GM19455 (cell line): Measurements from ENCODE around the gene NOTO.

ENCODE experiments used
- ATAC-seq: cut with Tn5 transposase; IDR thresholded peaks from one replicate; pipeline ENCODE4 v1.9.1; 2021; ENCODE audit not compliant: unreplicated experiment

NOTO gene

GRCh38 chr2:73255907-73256617 is 53.7 kb downstream of the NOTO start:
- ATAC-seq = no peak

- ATAC-seq = no peak
Observed at GRCh38 chr2:73256618-73256922, 54.2 kb downstream of the NOTO start.

GRCh38 chr2:73257021-73257420 is 54.6 kb downstream of the NOTO start:
- ATAC-seq = no peak

DNA sequence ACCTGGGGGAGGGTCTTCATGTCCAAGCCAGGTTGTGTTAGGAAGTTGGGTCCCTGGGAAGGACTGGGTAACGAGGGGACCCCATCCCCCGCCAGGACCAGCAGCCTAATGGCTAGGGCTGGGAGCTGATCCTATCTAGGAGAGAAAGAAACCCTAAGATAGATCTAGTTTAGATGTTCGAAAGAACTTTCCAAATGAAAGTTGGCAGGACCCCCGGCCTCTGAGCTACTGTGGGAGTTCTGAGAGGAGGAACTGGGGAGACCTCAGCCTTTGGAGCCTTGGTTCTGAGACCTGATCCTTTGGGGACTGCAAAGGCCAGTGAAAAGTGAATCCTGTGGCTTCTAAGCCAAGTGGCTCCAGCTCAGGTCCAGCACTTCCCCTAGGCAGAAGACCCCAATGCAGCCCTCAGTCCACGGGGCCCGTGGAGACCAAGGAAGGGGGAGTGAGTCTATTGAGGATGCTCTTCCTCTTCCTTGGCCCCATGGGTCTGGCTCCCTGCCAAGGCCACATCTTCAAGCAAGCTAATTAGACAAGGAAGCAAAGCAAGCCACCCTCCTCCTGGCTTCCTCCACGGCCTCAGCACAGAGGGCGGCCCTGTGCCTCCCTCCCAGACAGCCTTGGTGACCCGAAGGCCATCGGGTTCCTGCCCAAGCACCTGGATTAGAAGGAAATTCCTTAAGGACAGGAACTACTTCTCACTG is 55.2 kb downstream of the NOTO start:
- no peak for ATAC-seq

- no peak for ATAC-seq
Observed at GRCh38 chr2:73258186-73258912, 56.0 kb downstream of the NOTO start.

- ATAC-seq = no peak
Observed at GRCh38 chr2:73258913-73259215, 56.5 kb downstream of the NOTO start.

GRCh38 chr2:73259276-73259675 is 56.9 kb downstream of the NOTO start:
- ATAC-seq = no peak

DNA sequence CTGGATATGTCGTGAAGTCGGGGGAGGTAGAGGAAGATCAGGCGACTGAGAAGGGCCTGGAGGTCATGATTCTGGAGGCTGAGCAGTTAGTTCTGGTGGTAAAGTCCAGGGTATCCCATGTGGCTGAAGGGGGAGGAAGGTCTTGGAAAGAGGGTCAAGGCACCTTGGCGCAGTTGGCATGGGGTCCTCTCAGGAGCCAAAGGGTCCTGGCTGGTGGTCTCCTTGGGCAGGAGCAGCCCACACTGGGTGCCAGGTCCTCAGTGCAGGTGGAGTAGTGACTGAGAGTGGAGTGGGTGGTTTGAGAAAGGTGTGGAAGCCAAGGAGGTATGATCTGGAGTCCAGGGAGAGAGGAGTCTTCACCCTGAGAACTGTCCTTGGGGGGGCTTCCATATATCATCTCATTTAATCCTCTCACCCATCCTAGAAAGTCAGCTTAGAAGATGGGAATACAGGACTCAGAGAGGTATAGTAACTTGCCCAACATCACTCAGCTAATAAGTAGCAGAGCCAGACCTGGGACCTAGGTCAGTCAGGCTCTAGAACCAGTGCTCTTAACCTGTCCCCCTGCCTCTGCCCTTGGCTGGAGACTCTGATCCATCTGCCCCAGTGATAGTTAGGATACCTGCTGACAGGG is 57.4 kb downstream of the NOTO start:
- no peak for ATAC-seq

DNA sequence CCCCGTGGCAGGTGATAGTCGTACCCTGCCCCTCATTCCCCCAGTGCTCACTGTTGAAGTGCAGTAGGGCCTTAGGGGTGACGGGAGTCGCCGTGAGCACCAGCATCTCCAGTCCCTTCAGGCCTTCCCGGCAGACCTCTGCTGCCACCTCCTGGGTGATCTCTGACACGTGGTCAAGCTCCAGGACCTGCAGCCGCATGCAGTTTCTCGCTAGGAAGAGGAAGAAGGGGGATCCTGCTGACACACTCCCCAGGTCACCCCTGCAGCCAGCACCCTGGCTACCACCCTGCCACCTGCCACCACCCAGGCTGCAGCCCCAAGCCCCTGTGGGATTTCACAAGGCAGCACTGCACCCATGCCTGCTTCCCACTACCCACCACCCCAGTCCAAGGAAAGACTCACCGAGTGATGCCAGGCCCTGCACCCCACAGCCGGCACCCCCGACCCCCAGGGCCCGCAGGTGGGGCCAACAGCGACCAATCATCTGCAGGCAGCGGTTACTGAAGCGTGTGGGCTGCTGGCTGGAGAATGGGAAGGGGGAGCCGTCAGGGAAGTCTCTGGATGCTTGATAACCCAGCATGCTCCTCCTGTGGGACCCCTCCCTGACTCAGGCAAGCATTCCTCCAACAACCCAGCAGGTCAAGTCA is 58.1 kb downstream of the NOTO start:
- ATAC-seq = no peak
